Tibial artery (tissue), 4 donors: ENCODE data around the gene KCTD13.
"Not testable (repeated sequence)": the region's sequence is repeated elsewhere in the genome, so short reads cannot be mapped to it uniquely, and the experiment has no call there.

Experiments used
- DNase-seq, 2 donors: peaks; one replicate each; pipeline ENCODE4 v3.0.0-alpha.2; 2019
- H3K27ac ChIP-seq, 2 donors: fragments of 200-600 bp; sonication (generic) in 1 of 2; 1 replicate in 1 of 2; 2 replicates in 1 of 2; pipeline ENCODE4 v1.5.1; 2018 to 2019; ENCODE audit warnings: mild to moderate bottlenecking in 1 of 2
- H3K27me3 ChIP-seq, 2 donors: fragments of 200-600 bp; sonication (generic) in 1 of 2; one replicate each; pipeline versions ENCODE4 v1.5.1 to v1.6.0; 2016 to 2019
- H3K36me3 ChIP-seq, 3 donors: fragments of 200-600 bp; sonication (generic) in 2 of 3; one replicate each; pipeline ENCODE4 v1.5.1; 2016 to 2019; ENCODE audit warnings: mild to moderate bottlenecking in 2 of 3
- H3K4me1 ChIP-seq, 4 donors: fragments of 200-600 bp; sonication (generic) in 2 of 4; 1 replicate in 3 of 4; 2 replicates in 1 of 4; pipeline ENCODE4 v1.5.1; 2016 to 2019
- H3K4me3 ChIP-seq, 2 donors: fragments of 200-600 bp; sonication (generic) in 1 of 2; 1 replicate in 1 of 2; 2 replicates in 1 of 2; pipeline ENCODE4 v1.5.1; 2018 to 2019; ENCODE audit warnings: mild to moderate bottlenecking in 2 of 2
- H3K9me3 ChIP-seq, 3 donors: fragments of 200-600 bp; sonication (generic) in 1 of 3; one replicate each; pipeline ENCODE4 v1.5.1; 2016 to 2019
- CTCF ChIP-seq, 2 experiments: fragments of 200-600 bp in 1 of 2; fragments of 450-650 bp in 1 of 2; IDR thresholded peaks; one replicate each; pipeline ENCODE4 v1.5.1; 2017 to 2019; ENCODE audit warnings: antibody characterized with exemption in 2 of 2, mild to moderate bottlenecking in 1 of 2, moderate library complexity in 1 of 2
- intact Hi-C: fragments of 100-400 bp; cut with DNase I; formaldehyde crosslinking; loops from one replicate; pipeline ENCODE4 v1.15.0; 2023; ENCODE audit warnings: low total_unique reads

KCTD13 gene

DNA sequence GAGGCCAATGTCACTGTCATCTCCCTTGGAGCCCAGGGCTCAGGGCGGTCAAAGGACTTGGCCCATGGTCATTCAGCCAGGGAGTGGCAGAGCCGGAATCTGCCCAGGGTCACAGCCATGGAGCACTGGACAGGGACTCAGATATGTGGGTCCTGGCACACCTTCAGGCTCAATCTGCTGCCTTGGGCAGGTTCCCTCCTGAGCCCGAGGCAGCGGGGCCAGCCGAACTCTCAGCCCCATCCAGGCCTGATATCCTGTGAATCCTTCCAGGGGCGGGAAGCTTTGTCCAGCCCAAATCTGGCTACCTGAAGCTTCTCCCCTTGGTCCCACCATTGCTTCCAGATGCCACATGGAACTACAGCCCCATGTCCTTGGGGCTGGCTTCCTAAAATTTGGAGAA is 50.8 kb downstream of the KCTD13 start:
- H3K4me3 ChIP-seq: no peak overlapping the region
- H3K27ac ChIP-seq: no peak overlapping the region
- intact Hi-C loops: no loop called here
- H3K4me1 ChIP-seq: peaks cover 0 to 10% (median 0%) of the 10 kb centered on the region in 4 donors
- DNase-seq: no peak
- H3K27me3 ChIP-seq: peaks cover 3 to 60% of the 10 kb centered on the region in 2 donors
- H3K9me3 ChIP-seq: no peaks in the 10 kb centered on the region
- no peak for TF ChIP-seq CTCF (IDR thresholded peaks at IDR 0.05)
- H3K36me3 ChIP-seq: no peaks in the 10 kb centered on the region

DNA sequence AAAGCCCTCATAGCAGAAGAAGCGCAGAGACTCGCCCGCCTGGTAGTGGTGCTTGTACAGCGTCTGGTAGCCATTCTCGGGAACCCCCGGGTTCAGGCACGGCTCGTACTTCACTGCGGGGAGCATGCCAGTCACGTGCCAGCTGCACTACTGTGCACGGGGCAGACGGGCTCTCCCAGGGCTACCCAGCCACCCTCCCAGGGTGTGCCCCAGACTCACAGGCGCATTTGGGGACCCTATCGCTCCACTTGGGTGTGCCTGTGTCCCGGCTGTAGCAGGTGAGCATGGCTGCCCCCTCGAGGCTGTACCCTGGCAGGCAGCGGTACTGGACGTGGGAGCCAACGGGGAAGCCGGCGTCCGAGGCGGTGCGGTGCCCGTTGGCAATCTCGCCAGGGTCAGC is 52.7 kb downstream of the KCTD13 start:
- no peak for TF ChIP-seq CTCF (IDR thresholded peaks at IDR 0.05)
- Histone ChIP-seq H3K4me1 (peaks cover 0 to 10% (median 0%) of the 10 kb centered on the region in 4 donors), H3K36me3 (no peaks in the 10 kb centered on the region), H3K4me3 (no peak overlapping the region), H3K27me3 (peaks cover 3 to 42% of the 10 kb centered on the region in 2 donors), H3K27ac (no peak overlapping the region), H3K9me3 (no peaks in the 10 kb centered on the region)
- intact Hi-C loops: no loop called here
- DNase-seq: no peak

GRCh38 chr16:29871822-29872546 is 54.0 kb downstream of the KCTD13 start:
- no peaks in the 10 kb centered on the region for H3K36me3 ChIP-seq
- no peaks in the 10 kb centered on the region for H3K9me3 ChIP-seq
- TF ChIP-seq CTCF (IDR thresholded peaks at IDR 0.05): no peak
- no peak overlapping the region for H3K4me3 ChIP-seq
- intact Hi-C loops: no loop called here
- no peak for DNase-seq
- H3K4me1 ChIP-seq: peaks cover 0 to 9% (median 0%) of the 10 kb centered on the region in 4 donors
- no peak overlapping the region for H3K27ac ChIP-seq
- H3K27me3 ChIP-seq: peaks cover 0 to 29% of the 10 kb centered on the region in 2 donors

GRCh38 chr16:29869067-29869466 is 57.0 kb downstream of the KCTD13 start:
- H3K9me3 ChIP-seq, intact Hi-C loops, H3K36me3 ChIP-seq, H3K27me3 ChIP-seq, DNase-seq, H3K27ac ChIP-seq, H3K4me3 ChIP-seq, H3K4me1 ChIP-seq: not testable (repeated sequence)

DNA sequence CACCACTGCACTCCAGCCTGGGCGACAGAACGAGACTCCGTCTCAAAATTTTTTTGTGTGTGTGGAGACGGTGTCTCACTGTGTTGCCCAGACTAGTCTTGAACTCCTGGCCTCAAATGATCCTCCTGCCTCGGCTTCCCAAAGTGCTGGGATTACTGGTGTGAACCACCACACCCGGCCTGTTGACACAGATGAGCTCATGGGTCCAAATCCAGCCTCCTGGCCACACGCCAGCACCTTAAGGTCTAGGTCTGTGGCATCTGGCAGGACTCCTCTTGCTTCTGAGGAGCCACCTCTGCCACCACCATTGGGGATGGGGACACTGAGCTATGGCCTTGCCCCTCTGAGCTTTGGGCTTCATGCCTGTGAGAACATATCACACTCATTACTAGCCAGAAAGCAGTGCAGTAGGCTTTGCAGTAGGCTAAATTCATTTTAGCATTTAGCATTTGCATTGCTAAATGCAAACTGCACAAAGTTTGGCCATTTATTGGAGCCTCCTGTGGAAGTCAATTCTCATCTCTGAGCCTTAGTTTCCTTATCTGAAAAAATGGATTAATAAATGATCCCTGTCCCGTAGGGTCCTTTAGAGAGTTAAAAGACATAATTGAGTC is 57.5 kb downstream of the KCTD13 start:
- no peak for TF ChIP-seq CTCF (IDR thresholded peaks at IDR 0.05)
- Histone ChIP-seq H3K27ac (no peak overlapping the region), H3K27me3 (peaks cover 0 to 7% of the 10 kb centered on the region in 2 donors), H3K9me3 (no peaks in the 10 kb centered on the region), H3K4me3 (no peak overlapping the region), H3K4me1 (peaks cover 0 to 4% (median 2%) of the 10 kb centered on the region in 4 donors), H3K36me3 (no peaks in the 10 kb centered on the region)
- intact Hi-C loops: no loop called here
- no peak for DNase-seq

GRCh38 chr16:29864205-29864604 is 61.8 kb downstream of the KCTD13 start:
- DNase-seq: no peak
- peaks cover 0 to 26% (median 20%) of the 10 kb centered on the region in 4 donors for H3K4me1 ChIP-seq
- H3K27ac ChIP-seq: no peak overlapping the region
- no peak overlapping the region for H3K4me3 ChIP-seq
- H3K9me3 ChIP-seq: no peaks in the 10 kb centered on the region
- TF ChIP-seq CTCF (IDR thresholded peaks at IDR 0.05): no peak
- peaks cover 16 to 21% (median 20%) of the 10 kb centered on the region in 3 donors for H3K36me3 ChIP-seq
- H3K27me3 ChIP-seq: no peaks in the 10 kb centered on the region
- intact Hi-C loops: loop anchor here (5.0 kb wide), 2 partner anchors 37 to 143 kb away; no protein-coding TSS in a partner anchor
